Right lobe of liver (tissue), 6 donors: Measurements from ENCODE around the gene GREB1. TPM values are rescaled to one million over a fixed set of nuclear protein-coding genes. Genes with fewer than 3 reads are reported as not detected.

Source experiments
- ATAC-seq, 4 donors: fragments of 200-7000 bp; cut with Tn5 transposase; one replicate each; pipeline ENCODE4 v1.9.1; 2020; ENCODE audit warnings: mild to moderate bottlenecking in 4 of 4, moderate library complexity in 4 of 4
- DNase-seq, 3 donors: peaks; one replicate each; pipeline ENCODE4 v3.0.0-alpha.2; 2020
- H3K27ac ChIP-seq, 3 donors: fragments of 200-600 bp; one replicate each; pipeline ENCODE4 v1.8.0; 2022
- H3K27me3 ChIP-seq, 2 donors: fragments of 200-600 bp; one replicate each; pipeline ENCODE4 v1.8.0; 2022
- H3K36me3 ChIP-seq, 4 donors: fragments of 200-600 bp; sonication (generic) in 1 of 4; one replicate each; pipeline versions ENCODE4 v1.5.1 to v1.8.0; 2017 to 2022; ENCODE audit warnings: control low read depth in 1 of 4
- H3K4me1 ChIP-seq, 4 donors: fragments of 200-600 bp; sonication (generic) in 1 of 4; one replicate each; pipeline versions ENCODE4 v1.5.1 to v1.8.0; 2017 to 2022; ENCODE audit warnings: control low read depth in 1 of 4
- H3K4me3 ChIP-seq, 3 donors: fragments of 200-600 bp; one replicate each; pipeline ENCODE4 v1.8.0; 2022
- H3K9me3 ChIP-seq, 4 donors: fragments of 200-600 bp; sonication (generic) in 1 of 4; one replicate each; pipeline versions ENCODE4 v1.5.1 to v1.8.0; 2017 to 2022; ENCODE audit warnings: control low read depth in 1 of 4
- CTCF ChIP-seq, 4 donors: fragments of 200-600 bp in 3 of 4; fragments of 450-650 bp in 1 of 4; IDR thresholded peaks; one replicate each; pipeline versions ENCODE4 v1.5.1 to v1.8.0; 2016 to 2022; ENCODE audit warnings: antibody characterized with exemption in 4 of 4, mild to moderate bottlenecking in 2 of 4
- POLR2A ChIP-seq: fragments of 450-650 bp; IDR thresholded peaks from one replicate; pipeline ENCODE4 v1.6.1; 2017; ENCODE audit warnings: antibody characterized with exemption, mild to moderate bottlenecking
- WGBS: methylation state at CpG from one replicate; pipeline ENCODE4 v1.1.6; 2018; ENCODE audit warnings: low coverage, low lambda C conversion rate; ENCODE audit not compliant: insufficient coverage; ENCODE audit errors: missing lambda C conversion rate; 5-methylcytosine and 5-hydroxymethylcytosine counted together
- intact Hi-C, 2 donors: fragments of 100-400 bp; cut with DNase I; formaldehyde crosslinking; loops; one replicate each; pipeline versions ENCODE4 v1.11.2 to v1.14.1; 2022
- total RNA-seq, 6 experiments: library from RNA; depleted of rRNA in 2 of 6; stranded (reverse); fragments of >200 nt in 2 of 6; fragmentation: NEBNext Ultra II Directional in 3 of 6; extraction: Animal tissue kit (Norgen Biotek cat#: 25700) in 3 of 6; gene quantifications; one replicate each; pipeline versions ENCODE4 v1.1.0 to v1.2.4, GENCODE V29; 2016 to 2023
- donor health status: DM: no; HTN: yes; CAD: no.
- donor health status: DM: no; HTN: no; CAD: no.
- donor health status: DM: no; HTN: no; CAD: no.
- donor health status: DM: no; HTN: yes; CAD: no.
- donor health status: DM: no; HTN: yes; CAD: no.

Gene GREB1
- total RNA-seq, 6 experiments from 2014 or later = 1.6 to 19.5 (median 6.5) TPM

GRCh38 chr2:11592671-11593574, 59.1 kb downstream of the GREB1 start:
- no peaks in the 10 kb centered on the region for H3K27me3 ChIP-seq
- TF ChIP-seq CTCF (IDR thresholded peaks at IDR 0.05) (no peak), POLR2A (no peak)
- H3K9me3 ChIP-seq = no peaks in the 10 kb centered on the region
- no peak overlapping the region for H3K4me3 ChIP-seq
- no peak overlapping the region for H3K27ac ChIP-seq
- 86% methylated on average over 9 of the region's 53 CpGs for WGBS
- H3K4me1 ChIP-seq = no peaks in the 10 kb centered on the region
- no peak for ATAC-seq
- H3K36me3 ChIP-seq = no peaks in the 10 kb centered on the region
- intact Hi-C loops = no loop called here
- DNase-seq = no peak

- Histone ChIP-seq H3K27ac (no peak overlapping the region), H3K36me3 (no peaks in the 10 kb centered on the region), H3K9me3 (no peaks in the 10 kb centered on the region), H3K4me3 (no peak overlapping the region), H3K27me3 (no peaks in the 10 kb centered on the region), H3K4me1 (no peaks in the 10 kb centered on the region)
- intact Hi-C loops = no loop called here
- WGBS = 97% methylated on average over 6 of the region's 10 CpGs
- ATAC-seq (peak in 1 of 4 donors; percentile 17), DNase-seq (peak in 1 of 3 donors; percentile 11)
- no peak for TF ChIP-seq CTCF (IDR thresholded peaks at IDR 0.05)
- TF ChIP-seq POLR2A = no peak
These were observed 63.0 kb downstream of the GREB1 start for GRCh38 chr2:11596801-11597200.

GRCh38 chr2:11597538-11598225, 63.8 kb downstream of the GREB1 start:
- intact Hi-C loops = no loop called here
- no peaks in the 10 kb centered on the region for H3K36me3 ChIP-seq
- no peaks in the 10 kb centered on the region for H3K4me1 ChIP-seq
- DNase-seq = peak in 1 of 3 donors; percentile 33
- H3K9me3 ChIP-seq = no peaks in the 10 kb centered on the region
- no peak overlapping the region for H3K27ac ChIP-seq
- no peak for ATAC-seq
- no peak overlapping the region for H3K4me3 ChIP-seq
- H3K27me3 ChIP-seq = no peaks in the 10 kb centered on the region
- 82% methylated on average over 2 of the region's 10 CpGs for WGBS
- TF ChIP-seq POLR2A (no peak), CTCF (IDR thresholded peaks at IDR 0.05) (no peak)

- DNase-seq (peak in 1 of 3 donors; percentile 34), ATAC-seq (no peak)
- no peaks in the 10 kb centered on the region for H3K4me1 ChIP-seq
- 71% methylated on average over 8 of the region's 9 CpGs for WGBS
- no peaks in the 10 kb centered on the region for H3K27me3 ChIP-seq
- no peaks in the 10 kb centered on the region for H3K9me3 ChIP-seq
- H3K27ac ChIP-seq = no peak overlapping the region
- H3K4me3 ChIP-seq = no peak overlapping the region
- H3K36me3 ChIP-seq = no peaks in the 10 kb centered on the region
- TF ChIP-seq CTCF (IDR thresholded peaks at IDR 0.05) = no peak
- no peak for TF ChIP-seq POLR2A
- intact Hi-C loops = no loop called here
These were observed 64.4 kb downstream of the GREB1 start for GRCh38 chr2:11598228-11598731.
